Limb (tissue), 2 donors: ENCODE data around the gene TLDC2.
"Not testable (repeated sequence)": the region's sequence is repeated elsewhere in the genome, so short reads cannot be mapped to it uniquely, and the experiment has no call there.

Source experiments
- DNase-seq, 2 donors: peaks; one replicate each; pipeline ENCODE4 v3.0.0-alpha.2; 2016; ENCODE audit errors: extremely low spot score in 2 of 2

Gene TLDC2

DNA sequence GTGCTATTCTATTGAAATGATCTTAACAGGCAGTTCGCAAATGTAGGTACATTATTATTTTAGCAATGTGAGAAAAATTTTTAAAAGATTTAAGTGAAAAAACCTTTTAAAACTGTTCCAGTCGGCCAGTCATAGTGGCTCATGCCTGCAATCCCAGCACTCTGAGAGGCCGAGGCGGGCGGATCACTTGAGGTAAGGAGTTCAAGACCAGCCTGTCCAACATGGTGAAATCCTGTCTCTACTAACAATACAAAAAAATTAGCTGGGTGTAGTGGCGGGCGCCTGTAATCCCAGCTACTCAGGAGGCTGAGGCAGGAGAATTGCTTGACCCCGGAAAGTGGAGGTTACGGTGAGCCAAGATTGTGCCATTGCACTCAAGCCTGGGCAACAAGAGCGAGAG lies 29.6 kb downstream of the TLDC2 start:
- not testable (repeated sequence) for DNase-seq

DNA sequence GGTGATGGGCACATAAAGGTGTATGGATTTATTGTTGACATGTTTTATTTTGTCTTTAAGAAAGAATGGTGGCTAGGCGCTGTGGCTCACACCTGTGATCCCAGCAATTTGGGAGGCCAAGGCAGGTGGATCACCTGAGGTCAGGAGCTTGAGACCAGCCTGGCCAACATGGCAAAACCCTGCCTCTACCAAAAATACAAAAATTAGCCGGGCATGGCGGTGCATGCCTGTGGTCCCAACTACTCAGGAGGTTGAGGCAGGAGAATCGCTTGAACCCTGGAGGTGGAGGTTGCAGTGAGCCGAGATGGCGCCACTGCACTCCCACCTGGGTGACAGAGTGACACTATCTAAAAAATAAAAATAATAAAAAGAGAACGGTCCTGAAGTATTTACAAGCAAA lies 30.1 kb downstream of the TLDC2 start:
- DNase-seq, result not testable (repeated sequence)

DNA sequence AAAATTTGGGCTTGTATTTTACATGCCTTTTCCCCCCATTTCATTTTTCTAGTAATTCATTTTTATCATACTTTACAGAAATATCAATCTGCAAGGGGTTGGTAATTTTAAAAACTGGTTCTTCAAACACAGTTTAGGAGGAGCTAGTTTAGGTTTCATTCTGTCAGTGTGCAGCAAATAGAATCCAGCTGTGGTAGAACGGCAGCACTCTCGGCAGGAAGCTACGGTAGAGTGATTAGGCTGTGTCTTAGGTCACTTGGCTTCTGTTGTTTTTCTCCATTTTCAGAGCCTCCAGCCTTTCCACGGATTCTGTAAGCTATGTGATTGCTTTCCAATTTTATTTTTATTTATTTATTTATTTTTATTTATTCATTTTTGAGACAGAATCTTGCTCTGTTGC lies 32.7 kb downstream of the TLDC2 start:
- no peak for DNase-seq

DNA sequence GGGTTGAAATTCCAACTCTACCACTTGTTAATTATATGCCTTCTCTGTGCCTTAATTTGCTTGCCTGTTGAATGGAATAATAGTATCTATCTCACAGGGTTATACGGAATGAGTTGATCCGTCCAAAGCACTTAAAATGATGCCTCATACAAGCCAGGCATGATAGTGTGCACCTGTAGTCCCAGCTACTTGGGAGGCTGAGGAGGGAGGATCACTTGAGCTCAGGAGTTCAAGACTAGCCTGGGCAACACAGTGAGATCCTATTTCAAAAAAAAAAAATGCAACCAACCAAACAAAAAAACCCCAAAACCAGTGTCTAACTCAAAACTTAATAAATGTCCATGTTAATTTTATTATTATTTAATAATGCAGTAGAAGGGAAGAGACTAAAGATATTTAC lies 40.3 kb downstream of the TLDC2 start:
- DNase-seq, result no peak

DNA sequence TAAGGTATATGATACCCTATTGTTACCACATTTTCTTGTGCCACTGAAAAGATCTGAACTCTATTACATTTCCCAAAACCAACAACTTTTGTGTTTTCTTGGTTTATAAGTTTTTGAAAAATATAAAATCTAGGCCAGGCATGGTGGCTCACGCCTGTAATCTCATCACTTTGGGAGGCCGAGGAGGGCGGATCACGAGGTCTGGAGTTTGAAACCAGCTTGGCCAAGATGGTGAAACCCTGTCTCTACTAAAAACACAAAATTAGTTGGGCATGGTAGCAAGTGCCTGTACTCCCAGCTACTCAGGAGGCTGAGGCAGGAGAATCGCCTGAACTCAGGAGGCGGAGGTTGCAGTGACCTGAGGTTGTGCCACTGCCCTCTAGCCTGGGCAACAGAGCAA lies 41.3 kb downstream of the TLDC2 start:
- no peak for DNase-seq

DNA sequence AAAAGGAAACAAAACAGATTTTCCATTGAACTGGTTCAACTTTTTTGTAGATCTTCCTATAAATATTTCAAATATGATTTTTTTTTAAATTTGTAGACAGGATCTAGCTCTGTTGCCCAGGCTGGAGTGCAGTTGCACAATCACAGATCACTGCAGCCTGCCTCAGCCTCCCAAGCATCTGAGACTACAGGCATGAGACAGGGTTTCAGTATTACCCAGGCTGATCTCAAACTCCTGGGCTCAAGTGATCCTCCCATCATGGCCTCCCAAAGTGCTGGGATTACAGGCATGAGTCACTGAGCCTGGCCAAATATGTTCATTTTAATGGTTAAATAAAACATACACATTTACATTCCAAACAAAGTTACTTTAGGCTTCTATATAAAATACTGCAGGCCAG lies 42.0 kb downstream of the TLDC2 start:
- no peak for DNase-seq

DNA sequence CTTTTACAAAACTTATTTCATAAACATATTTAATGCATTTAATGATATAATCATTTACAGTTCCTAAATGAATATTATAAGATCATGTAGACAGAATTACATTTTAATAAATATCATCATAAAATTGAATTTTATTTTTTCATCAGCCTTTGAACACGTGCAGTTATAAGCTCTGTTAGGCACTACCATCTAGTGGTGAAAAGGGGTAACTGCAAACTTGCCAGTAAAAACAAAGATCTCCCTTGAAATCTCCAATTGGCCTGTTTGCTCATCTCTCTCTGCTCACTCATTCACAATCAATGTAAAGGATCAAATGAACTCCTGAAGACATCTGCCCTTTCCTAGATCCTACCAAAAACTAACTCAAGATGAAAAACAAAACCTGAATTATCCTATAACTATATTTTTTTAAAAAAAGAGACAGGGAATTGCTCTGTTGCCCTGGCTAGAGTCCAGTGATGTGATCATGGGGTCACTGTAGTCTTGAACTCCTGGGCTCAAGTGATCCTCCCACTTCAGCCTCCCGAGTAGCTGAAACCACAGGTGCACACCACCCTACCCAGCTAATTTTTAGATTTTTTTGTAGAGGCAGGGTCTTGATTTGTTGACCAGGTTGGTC lies 43.9 kb downstream of the TLDC2 start:
- DNase-seq, result peak in 1 of 2 donors; percentile 70

DNA sequence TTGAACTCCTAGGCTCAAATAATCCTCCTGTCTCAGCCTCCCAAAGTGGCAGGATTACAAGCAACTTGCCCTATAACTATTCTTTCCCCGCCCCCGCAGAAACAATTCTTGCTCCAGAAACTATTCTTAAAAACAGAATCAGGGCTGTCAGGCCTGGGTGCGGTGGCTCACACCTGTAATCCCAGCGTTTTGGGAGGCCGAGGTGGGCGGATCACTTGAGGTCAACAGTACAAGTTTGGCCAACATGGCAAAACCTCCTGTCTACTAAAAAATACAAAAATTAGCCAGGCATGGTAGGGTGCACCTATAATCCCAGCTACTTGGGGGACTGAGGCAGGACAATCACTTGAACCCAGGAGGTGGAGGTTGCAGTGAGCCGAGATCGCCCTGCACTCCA lies 44.4 kb downstream of the TLDC2 start:
- DNase-seq, result no peak

DNA sequence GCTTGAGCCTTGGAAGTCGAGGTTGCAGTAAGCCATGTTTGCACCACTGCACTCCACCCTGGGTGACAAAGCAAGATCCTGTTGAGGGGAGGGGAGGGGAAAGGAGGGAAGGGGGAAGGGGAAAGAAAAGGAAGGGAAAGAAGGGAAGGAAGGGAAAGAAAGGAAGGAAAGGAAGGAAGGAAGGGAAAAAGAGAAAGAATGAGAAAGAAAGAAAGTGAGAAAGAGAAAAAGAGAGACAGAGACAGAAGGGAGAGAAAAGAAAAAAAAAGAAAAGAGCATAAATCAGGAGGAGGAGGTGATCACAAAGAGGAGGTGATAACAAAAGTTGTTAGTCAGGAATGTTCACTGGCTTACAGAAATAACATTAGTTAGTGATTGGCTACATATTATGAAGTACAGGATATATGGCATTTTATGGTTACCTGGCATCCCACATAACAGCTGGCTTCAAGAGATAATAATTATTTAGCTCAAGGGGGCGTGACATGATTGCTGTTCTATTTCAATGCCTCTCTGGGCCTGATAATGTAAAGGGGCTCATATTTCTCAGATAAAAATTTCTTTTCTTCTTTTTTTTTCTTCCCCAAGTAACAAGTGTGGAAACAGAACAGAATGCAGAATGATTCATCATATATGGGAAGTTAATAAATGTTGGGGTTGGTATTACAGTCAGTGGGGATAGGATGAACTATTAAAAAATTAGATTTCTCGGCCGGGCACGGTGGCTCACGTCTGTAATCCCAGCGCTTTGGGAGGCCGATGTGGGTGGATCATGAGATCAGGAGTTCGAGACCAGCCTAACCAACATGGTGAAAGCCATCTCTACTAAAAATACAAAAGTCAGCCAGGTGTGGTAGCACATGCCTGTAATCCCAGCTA lies 48.5 kb downstream of the TLDC2 start:
- DNase-seq, result no peak

DNA sequence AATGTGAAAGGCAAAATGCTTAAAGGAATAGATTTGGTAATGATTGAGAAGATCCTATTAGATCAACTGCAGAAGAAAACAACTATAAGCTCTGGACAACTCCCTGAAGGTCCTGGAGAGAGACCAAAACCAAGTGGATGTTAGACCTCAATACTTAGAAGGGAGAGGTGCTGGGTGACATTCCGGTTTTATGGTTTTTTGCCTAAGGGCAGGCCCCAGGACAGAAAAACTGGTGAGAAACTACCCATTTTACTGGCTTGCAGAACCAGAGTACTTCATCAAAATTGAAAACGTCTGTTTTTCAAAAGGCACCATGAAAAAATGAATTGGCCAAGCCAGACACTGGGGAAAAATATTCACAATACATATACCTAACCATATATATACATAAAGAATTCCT lies 49.3 kb downstream of the TLDC2 start:
- no peak for DNase-seq

DNA sequence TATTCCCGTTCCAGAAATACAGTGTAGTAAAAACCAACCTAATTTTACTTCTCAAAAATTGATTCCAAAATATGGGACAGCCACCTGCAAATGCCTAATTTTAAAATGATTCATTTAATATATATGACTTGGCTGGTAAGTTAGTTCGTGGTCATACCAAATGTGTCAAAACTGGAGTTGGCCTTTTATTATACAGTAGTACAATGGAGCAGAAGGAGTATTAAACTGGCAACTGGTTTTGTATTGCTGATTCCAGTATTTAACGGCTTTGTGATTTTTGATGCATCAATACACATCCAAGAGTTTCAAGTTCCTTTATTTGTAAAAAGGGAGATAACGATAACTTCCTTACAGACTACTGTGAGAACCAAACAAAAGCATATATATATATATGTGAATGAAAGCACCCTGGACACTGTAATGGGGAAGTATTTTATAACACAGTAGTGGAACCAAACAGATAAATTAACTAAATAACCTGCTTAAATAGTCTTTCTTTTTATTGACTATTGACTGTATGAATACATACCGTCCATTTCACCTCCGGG lies 50.8 kb downstream of the TLDC2 start:
- no peak for DNase-seq

DNA sequence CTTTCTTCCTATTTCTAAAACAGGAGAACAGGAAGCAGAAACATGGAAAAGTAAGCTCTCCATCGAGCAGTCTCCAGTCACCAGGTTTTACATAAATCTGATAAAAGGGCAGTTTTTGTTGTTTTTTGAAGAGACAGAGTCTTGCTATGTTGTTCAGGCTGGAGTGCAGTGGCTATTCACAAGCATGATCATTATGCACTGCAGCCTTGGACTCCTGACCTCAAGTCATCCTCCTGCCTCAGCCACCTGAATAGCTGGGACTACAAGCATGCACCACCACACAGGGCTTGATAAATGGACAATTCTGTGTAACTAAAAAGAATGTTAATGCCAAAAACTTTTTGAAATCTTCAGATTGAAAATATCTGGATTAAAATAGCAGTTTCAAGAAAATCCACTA lies 51.8 kb downstream of the TLDC2 start:
- no peak for DNase-seq

DNA sequence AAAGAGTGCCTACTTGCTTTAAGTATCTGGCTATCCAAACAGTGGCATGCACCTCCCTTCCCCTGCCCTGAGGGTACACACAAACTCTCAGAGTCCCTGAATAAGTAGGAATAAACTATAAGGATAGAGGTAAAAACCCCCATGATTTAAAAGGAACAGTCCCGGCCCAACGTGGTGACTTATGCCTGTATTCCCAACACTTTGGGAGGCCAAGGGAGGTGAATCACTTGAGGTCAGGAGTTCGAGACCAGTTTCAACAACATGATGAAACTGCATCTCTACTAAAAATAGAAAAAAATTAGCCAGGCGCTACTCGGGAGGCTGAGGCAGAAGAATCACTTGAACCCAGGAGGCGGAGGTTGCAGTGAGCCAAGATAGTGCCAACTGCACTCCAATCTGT lies 53.4 kb downstream of the TLDC2 start:
- DNase-seq, result no peak

DNA sequence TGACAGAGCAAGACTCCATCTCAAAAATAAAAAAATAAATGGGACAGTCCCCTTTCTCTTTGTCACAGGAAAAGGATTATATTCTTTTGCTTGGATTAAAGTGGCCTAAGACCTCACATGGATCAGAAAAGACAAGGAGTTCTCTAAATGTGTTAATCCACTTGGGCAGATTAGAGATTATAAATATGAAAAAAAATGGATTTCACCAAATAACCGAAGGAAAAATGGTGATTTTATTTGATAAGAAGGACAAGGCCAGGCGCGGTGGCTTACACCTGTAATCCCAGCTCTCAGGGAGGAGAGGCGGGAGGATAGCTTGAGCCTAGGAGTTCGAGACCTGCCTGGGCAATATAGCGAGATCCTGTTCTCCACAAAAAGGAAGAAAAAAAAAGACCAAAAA lies 53.8 kb downstream of the TLDC2 start:
- DNase-seq, result no peak

DNA sequence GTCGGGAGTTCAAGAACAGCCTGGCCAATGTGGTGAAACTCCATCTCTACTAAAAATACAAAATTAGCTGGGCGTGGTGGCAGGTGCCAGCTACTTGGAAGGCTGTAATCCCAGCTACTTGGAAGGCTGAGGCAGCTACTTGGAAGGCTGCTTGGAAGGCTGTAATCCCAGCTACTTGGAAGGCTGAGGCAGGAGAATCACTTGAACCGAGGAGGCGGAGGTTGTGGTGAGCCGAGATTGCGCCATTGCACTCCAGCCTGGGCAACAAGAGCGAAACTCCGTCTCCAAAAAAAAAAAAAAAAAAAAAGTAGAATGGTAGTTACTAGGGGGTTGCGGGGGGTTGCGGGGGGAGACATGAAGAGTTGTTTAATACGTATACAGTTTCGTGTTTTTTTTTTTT lies 56.1 kb downstream of the TLDC2 start:
- not testable (repeated sequence) for DNase-seq

DNA sequence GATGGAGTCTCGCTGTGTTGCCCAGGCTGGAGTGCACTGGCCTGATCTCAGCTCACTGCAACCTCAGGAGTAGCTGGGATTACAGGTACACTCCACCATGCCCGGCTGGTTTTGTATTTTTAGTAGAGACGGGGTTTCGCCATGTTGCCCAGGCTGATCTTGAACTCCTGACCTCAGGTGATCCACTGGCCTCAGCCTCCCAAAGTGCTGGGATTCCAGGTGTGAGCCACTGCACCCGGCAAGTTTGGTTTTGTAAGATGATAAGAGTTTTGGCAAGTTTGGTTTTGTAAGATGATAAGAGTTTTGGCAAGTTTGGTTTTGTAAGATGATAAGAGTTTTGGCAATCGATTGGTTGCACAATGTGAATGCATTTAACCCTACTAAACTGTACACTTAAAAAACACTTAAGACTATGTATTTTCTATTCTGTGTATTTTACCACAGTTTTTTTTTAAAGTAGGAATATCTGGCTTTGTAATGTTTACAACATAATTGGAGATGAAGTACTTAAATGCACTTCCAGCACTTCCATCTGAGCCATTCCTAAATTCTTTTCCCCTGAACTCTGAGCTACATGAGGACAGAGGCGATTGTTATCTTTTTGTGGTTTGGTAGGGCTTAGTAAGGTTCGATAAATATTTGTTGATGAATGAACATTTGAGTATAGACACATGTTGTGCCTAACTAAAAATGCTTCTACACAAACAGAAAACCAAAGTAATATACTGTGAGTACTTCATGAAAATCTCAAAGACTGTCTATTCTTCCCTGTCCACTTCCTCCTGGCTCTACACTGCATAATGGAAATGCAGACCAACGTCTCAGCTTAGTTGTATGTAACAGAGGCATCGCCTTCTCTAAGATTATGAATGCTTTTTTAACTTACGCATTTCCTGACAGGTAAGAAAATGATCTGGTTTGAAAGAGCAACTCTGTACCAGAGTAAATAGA lies 56.8 kb downstream of the TLDC2 start:
- no peak for DNase-seq

DNA sequence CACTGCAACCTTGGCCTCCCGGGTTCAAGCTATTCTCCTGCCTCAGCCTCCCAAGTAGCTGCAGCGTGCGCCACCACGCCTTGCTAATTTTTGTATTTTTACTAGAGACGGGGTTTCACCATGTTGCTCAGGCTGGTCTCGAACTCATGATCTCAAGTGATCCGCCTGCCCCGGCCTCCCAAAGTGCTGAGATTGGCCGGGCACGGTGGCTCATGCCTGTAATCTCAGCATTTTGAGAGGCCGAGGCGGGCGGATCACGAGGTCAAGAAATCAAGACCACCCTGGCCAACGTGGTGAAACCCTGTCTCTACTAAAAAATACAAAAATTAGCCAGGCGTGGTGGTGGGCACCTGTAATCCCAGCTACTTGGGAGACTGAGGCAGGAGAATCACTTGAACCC lies 57.6 kb downstream of the TLDC2 start:
- not testable (repeated sequence) for DNase-seq

DNA sequence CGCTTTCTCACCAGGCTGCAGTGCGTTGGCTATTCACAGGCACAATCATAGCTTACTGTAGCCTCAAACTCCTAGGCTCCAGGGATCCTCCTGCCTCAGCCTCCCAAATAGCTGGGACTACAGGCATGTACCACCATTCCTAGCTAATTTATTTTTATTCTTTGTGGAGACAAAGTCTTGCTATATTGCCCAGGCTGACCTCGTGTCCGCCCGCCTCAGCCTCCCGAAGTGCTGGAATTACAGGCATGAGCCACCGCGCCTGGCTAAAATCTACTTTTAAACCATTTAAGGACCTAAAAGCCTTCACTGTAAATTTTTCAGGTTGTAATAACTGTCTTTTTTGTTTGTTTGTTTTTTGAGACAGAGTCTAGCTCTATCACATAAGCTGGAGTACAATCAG lies 60.4 kb downstream of the TLDC2 start:
- DNase-seq, result no peak

DNA sequence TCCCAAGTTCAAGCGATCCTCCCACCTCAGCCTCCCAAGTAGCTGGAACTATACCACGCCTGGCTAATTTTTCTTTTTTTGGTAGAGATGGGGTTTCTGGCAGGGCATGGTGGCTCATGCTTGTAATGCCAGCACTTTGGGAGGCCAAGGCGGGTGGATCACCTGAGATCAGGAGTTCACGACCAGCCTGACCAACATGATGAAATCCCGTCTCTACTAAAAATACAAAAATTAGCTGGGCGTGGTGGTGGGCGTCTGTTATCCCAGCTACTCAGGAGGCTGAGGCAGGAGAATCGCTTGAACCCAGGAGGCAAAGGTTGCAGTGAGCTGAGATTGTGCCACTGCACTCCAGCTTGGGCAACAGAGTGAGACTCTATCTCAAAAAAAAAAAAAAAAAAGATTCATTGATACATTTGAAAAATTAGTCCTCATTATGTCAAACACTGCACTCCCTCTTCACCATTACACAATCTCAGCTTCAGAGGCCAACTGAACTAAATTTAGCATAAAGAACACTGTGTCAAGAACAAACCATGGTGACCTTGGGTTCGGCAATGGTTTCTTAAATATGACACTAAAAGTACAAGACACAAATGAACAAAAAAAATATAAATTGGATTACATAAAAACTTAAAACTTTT lies 60.9 kb downstream of the TLDC2 start:
- not testable (repeated sequence) for DNase-seq

DNA sequence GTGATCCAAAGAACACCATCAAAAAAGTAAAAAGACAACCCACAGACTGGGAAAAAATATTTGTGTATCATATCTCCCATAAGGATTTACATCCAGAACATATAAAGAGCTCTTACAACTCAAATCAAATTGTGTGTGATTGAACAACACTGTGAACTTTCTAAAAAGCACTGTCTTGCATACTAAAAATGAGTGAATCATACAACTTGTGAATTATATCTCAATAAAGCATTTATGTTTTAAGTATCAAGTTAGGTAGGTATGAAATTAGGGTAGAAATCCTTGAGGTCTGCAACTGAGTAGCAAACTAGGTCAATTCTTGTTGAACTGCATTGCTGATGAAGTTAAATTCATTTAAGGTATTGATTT lies 61.4 kb downstream of the TLDC2 start:
- no peak for DNase-seq

DNA sequence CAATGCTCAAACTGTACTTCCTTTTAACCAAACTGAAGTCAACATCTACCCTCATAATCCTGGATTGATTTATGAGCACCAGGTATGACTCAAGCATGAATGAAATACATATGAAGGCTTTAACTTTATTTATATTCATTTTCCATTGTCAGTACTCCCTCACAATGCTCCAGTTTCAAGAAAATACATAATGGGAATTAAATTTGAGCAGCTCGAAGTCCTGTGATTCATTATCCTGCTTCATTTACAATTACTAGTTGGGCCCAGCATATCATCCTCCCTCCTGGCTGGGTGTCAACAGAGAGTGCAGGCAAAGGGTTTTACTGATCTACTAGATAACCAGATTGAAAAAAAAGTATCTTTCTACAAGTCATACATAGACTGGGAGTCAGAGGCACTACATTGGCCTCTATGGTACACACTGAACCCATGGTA lies 65.5 kb downstream of the TLDC2 start:
- DNase-seq, result no peak
